ENCODE results near the gene NSMF. TPM values are rescaled to one million over a fixed set of nuclear protein-coding genes. Genes with fewer than 3 reads are reported as not detected.

NSMF gene
- polyA plus RNA-seq, 4 donors, result 25.4 to 76.9 (median 45.6) TPM

Other genes starting within 250 kb of the NSMF start
- 10 to 100 TPM in 1 of 4 donors, 1 to 10 TPM in 3; 2.7 to 10.8 (median 8.3) TPM for gene RNF208, start 237.1 kb downstream of the NSMF start, polyA plus RNA-seq
- gene CYSRT1, start 234.2 kb downstream of the NSMF start, polyA plus RNA-seq, result 10 to 100 TPM in 1 of 4 donors, 1 to 10 TPM in 1, under 1 TPM in 2; 0.57 to 70.0 (median 1.5) TPM
- gene RNF224, start 231.8 kb downstream of the NSMF start, polyA plus RNA-seq, result 10 to 100 TPM in 1 of 4 donors, under 1 TPM in 1, not detected in 2; 0.03 to 83.7 TPM
- gene SLC34A3, start 228.4 kb downstream of the NSMF start, polyA plus RNA-seq, result 10 to 100 TPM in 1 of 4 donors, under 1 TPM in 3; 0.21 to 30.3 (median 0.85) TPM
- gene TUBB4B, start 218.0 kb downstream of the NSMF start, polyA plus RNA-seq, result 100 to 1,000 TPM; 365 to 445 (median 372) TPM
- gene STPG3, start 208.0 kb downstream of the NSMF start, polyA plus RNA-seq, result 1 to 10 TPM in 1 of 4 donors, not detected in 3; 3.9 TPM
- gene NELFB, start 204.0 kb downstream of the NSMF start, polyA plus RNA-seq, result 10 to 100 TPM; 34.7 to 62.5 (median 40.1) TPM
- 10 to 100 TPM in 2 of 4 donors, 1 to 10 TPM in 2; 3.4 to 21.5 (median 15.4) TPM for gene TOR4A, start 181.6 kb downstream of the NSMF start, polyA plus RNA-seq
- gene NRARP, start 157.1 kb downstream of the NSMF start, polyA plus RNA-seq, result 10 to 100 TPM in 2 of 4 donors, 1 to 10 TPM in 2; 3.2 to 39.9 (median 8.9) TPM
- gene EXD3, start 36.2 kb downstream of the NSMF start, polyA plus RNA-seq, result 10 to 100 TPM; 15.0 to 47.8 (median 32.4) TPM
- gene NOXA1, start 35.9 kb downstream of the NSMF start, polyA plus RNA-seq, result 10 to 100 TPM in 3 of 4 donors, 1 to 10 TPM in 1; 8.0 to 38.0 (median 20.7) TPM
- gene ENTPD8, start 18.0 kb downstream of the NSMF start, polyA plus RNA-seq, result 10 to 100 TPM; 15.9 to 85.4 (median 40.8) TPM
- 1 to 10 TPM; 2.9 to 8.8 (median 3.3) TPM for gene PNPLA7, start 91.1 kb upstream of the NSMF start, polyA plus RNA-seq
- gene MRPL41, start 92.5 kb upstream of the NSMF start, polyA plus RNA-seq, result 100 to 1,000 TPM in 2 of 4 donors, 10 to 100 TPM in 2; 33.7 to 166 (median 109) TPM
- gene DPH7, start 119.6 kb upstream of the NSMF start, polyA plus RNA-seq, result 10 to 100 TPM; 22.5 to 36.7 (median 31.5) TPM
- gene ZMYND19, start 131.2 kb upstream of the NSMF start, polyA plus RNA-seq, result 10 to 100 TPM; 14.1 to 17.7 (median 17.0) TPM
- gene ARRDC1, start 146.4 kb upstream of the NSMF start, polyA plus RNA-seq, result 100 to 1,000 TPM in 2 of 4 donors, 10 to 100 TPM in 2; 63.4 to 236 (median 123) TPM
- 10 to 100 TPM; 35.2 to 53.9 (median 39.1) TPM for gene EHMT1, start 159.7 kb upstream of the NSMF start, polyA plus RNA-seq

All from small intestine (tissue), 4 donors.